Colonic mucosa (tissue), 4 donors: ENCODE results near the gene KLHL8. TPM values are rescaled to one million over a fixed set of nuclear protein-coding genes. Genes with fewer than 3 reads are reported as not detected.
"Not testable (repeated sequence)": the region's sequence is repeated elsewhere in the genome, so short reads cannot be mapped to it uniquely, and the experiment has no call there.

Source experiments
- DNase-seq: peaks from one replicate; pipeline ENCODE4 v3.0.0-alpha.2; 2020
- H3K27ac ChIP-seq: fragments of 200-600 bp; one replicate; pipeline ENCODE4 v1.8.0; 2021
- H3K27me3 ChIP-seq: fragments of 200-600 bp; one replicate; pipeline ENCODE4 v1.8.0; 2021
- H3K36me3 ChIP-seq: fragments of 200-600 bp; one replicate; pipeline ENCODE4 v1.8.0; 2021
- H3K4me1 ChIP-seq: fragments of 200-600 bp; one replicate; pipeline ENCODE4 v1.8.0; 2021; ENCODE audit warnings: mild to moderate bottlenecking
- H3K4me3 ChIP-seq: fragments of 200-600 bp; one replicate; pipeline ENCODE4 v1.8.0; 2021
- H3K9ac ChIP-seq, 2 donors: one replicate each; pipeline ENCODE4 v1.7.0; 2013; ENCODE audit warnings: control low read depth in 2 of 2, low read depth in 2 of 2, low read length in 2 of 2
- H3K9me3 ChIP-seq: fragments of 200-600 bp; one replicate; pipeline ENCODE4 v1.8.0; 2021
- CTCF ChIP-seq: fragments of 200-600 bp; IDR thresholded peaks from one replicate; pipeline ENCODE4 v1.8.0; 2022; ENCODE audit warnings: antibody characterized with exemption, mild to moderate bottlenecking
- intact Hi-C: fragments of 100-400 bp; cut with DNase I; formaldehyde crosslinking; loops from one replicate; pipeline ENCODE4 v1.14.1; 2022
- total RNA-seq, 2 donors: library from RNA; stranded (reverse); fragmentation: NEBNext Ultra II Directional in 1 of 2; extraction: Animal tissue kit (Norgen Biotek cat#: 25700) in 1 of 2; gene quantifications; one replicate each; pipeline ENCODE4 v1.2.1, GENCODE V29; 2021
- donor health status: healthy.
- donor health status: DM: no; HTN: no; CAD: no.
- donor health status: DM: no; HTN: no; CAD: no.

The KLHL8 gene
- total RNA-seq, 2 donors from 2014 or later: 19.5 to 19.7 TPM

GRCh38 chr4:87219632-87220093, 755 bp downstream of the KLHL8 start:
- peak overlapping the region; percentile 95 for H3K27ac ChIP-seq
- intact Hi-C loops: no loop called here
- H3K4me3 ChIP-seq: peak overlapping the region; percentile 89
- DNase-seq: peak; percentile 68
- H3K4me1 ChIP-seq: no peaks in the 10 kb centered on the region
- no peak for TF ChIP-seq CTCF
- H3K9ac ChIP-seq: peak overlapping the region; percentile 91 to 98
- no peaks in the 10 kb centered on the region for H3K36me3 ChIP-seq
- no peaks in the 10 kb centered on the region for H3K9me3 ChIP-seq
- no peaks in the 10 kb centered on the region for H3K27me3 ChIP-seq

GRCh38 chr4:87217235-87217763, 3.1 kb downstream of the KLHL8 start:
- H3K4me1 ChIP-seq, H3K27ac ChIP-seq, H3K27me3 ChIP-seq, intact Hi-C loops, H3K9ac ChIP-seq, H3K9me3 ChIP-seq, H3K36me3 ChIP-seq, DNase-seq, H3K4me3 ChIP-seq: not testable (repeated sequence)

- Histone ChIP-seq H3K4me1 (no peaks in the 10 kb centered on the region), H3K27me3 (no peaks in the 10 kb centered on the region), H3K4me3 (no peak overlapping the region), H3K9me3 (no peaks in the 10 kb centered on the region), H3K9ac (no peak overlapping the region), H3K36me3 (no peaks in the 10 kb centered on the region), H3K27ac (no peak overlapping the region)
- TF ChIP-seq CTCF: no peak
- intact Hi-C loops: no loop called here
- DNase-seq: no peak
Observed at GRCh38 chr4:87216469-87216868, 3.9 kb downstream of the KLHL8 start.

GRCh38 chr4:87213421-87214075, 6.9 kb downstream of the KLHL8 start:
- intact Hi-C loops: no loop called here
- no peaks in the 10 kb centered on the region for H3K36me3 ChIP-seq
- no peak for TF ChIP-seq CTCF
- no peak overlapping the region for H3K27ac ChIP-seq
- no peak overlapping the region for H3K4me3 ChIP-seq
- DNase-seq: no peak
- H3K4me1 ChIP-seq: no peaks in the 10 kb centered on the region
- H3K27me3 ChIP-seq: no peaks in the 10 kb centered on the region
- no peak overlapping the region for H3K9ac ChIP-seq
- no peaks in the 10 kb centered on the region for H3K9me3 ChIP-seq

GRCh38 chr4:87211249-87211952, 9.0 kb downstream of the KLHL8 start:
- Histone ChIP-seq H3K4me1 (no peaks in the 10 kb centered on the region), H3K4me3 (no peak overlapping the region), H3K27me3 (no peaks in the 10 kb centered on the region), H3K9ac (no peak overlapping the region), H3K36me3 (no peaks in the 10 kb centered on the region), H3K9me3 (no peaks in the 10 kb centered on the region), H3K27ac (no peak overlapping the region)
- intact Hi-C loops: no loop called here
- TF ChIP-seq CTCF: no peak
- no peak for DNase-seq

DNA sequence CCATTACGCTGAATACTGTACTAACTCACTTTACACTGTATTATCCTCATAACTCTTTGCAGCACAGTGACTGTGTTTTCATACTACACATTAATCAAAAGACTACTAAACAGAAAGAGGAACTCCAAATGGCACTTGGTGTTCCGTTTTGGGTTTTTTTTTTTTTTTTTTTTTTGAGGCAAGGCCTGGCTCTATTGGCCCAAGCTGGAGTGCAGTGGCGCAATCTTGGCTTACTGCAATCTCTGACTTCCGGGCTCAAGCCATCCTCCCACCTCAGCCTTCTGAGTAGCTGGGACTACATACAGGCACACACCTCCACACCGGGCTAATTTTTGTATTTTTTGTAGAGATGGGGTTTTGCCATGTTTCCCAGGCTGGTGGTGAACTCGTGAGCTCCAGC, 10.7 kb downstream of the KLHL8 start:
- H3K36me3 ChIP-seq: no peaks in the 10 kb centered on the region
- no peaks in the 10 kb centered on the region for H3K9me3 ChIP-seq
- H3K27me3 ChIP-seq: no peaks in the 10 kb centered on the region
- intact Hi-C loops: no loop called here
- no peak overlapping the region for H3K4me3 ChIP-seq
- H3K9ac ChIP-seq: no peak overlapping the region
- H3K4me1 ChIP-seq: no peaks in the 10 kb centered on the region
- no peak for DNase-seq
- no peak for TF ChIP-seq CTCF
- H3K27ac ChIP-seq: no peak overlapping the region
